Measurements from ENCODE around the gene IL15RA.
"Not testable (repeated sequence)": the region's sequence is repeated elsewhere in the genome, so short reads cannot be mapped to it uniquely, and the experiment has no call there.

IL15RA gene

GRCh38 chr10:5949009-5949759 is 28.2 kb downstream of the IL15RA start:
- no peak for DNase-seq

GRCh38 chr10:5948208-5948585 is 29.1 kb downstream of the IL15RA start:
- no peak for DNase-seq

- DNase-seq: no peak
Observed at GRCh38 chr10:5947471-5948207, 29.7 kb downstream of the IL15RA start.

- no peak for DNase-seq
Observed at GRCh38 chr10:5946786-5947185, 30.6 kb downstream of the IL15RA start.

- not testable (repeated sequence) for DNase-seq
Observed at GRCh38 chr10:5946419-5946775, 30.9 kb downstream of the IL15RA start.

- no peak for DNase-seq
Observed at GRCh38 chr10:5945561-5946418, 31.6 kb downstream of the IL15RA start.

GRCh38 chr10:5945190-5945509 is 32.2 kb downstream of the IL15RA start:
- DNase-seq: no peak

GRCh38 chr10:5944389-5945189 is 32.8 kb downstream of the IL15RA start:
- DNase-seq: no peak

- DNase-seq: no peak
Observed at GRCh38 chr10:5943536-5943935, 33.8 kb downstream of the IL15RA start.

GRCh38 chr10:5942474-5942873 is 34.9 kb downstream of the IL15RA start:
- DNase-seq: no peak

- DNase-seq: no peak
Observed at GRCh38 chr10:5942001-5942400, 35.3 kb downstream of the IL15RA start.

GRCh38 chr10:5941579-5941978 is 35.8 kb downstream of the IL15RA start:
- DNase-seq: no peak

- DNase-seq: no peak
Observed at GRCh38 chr10:5940807-5941218, 36.5 kb downstream of the IL15RA start.

GRCh38 chr10:5938291-5938690 is 39.1 kb downstream of the IL15RA start:
- DNase-seq: no peak

- no peak for DNase-seq
Observed at GRCh38 chr10:5937016-5937415, 40.3 kb downstream of the IL15RA start.

- DNase-seq: no peak
Observed at GRCh38 chr10:5935628-5936027, 41.7 kb downstream of the IL15RA start.

- no peak for DNase-seq
Observed at GRCh38 chr10:5933909-5934546, 43.3 kb downstream of the IL15RA start.

GRCh38 chr10:5932345-5932744 is 45.0 kb downstream of the IL15RA start:
- DNase-seq: no peak

GRCh38 chr10:5930272-5930671 is 47.1 kb downstream of the IL15RA start:
- DNase-seq: no peak

- DNase-seq: no peak
Observed at GRCh38 chr10:5929442-5929841, 47.9 kb downstream of the IL15RA start.

GRCh38 chr10:5927306-5927705 is 50.0 kb downstream of the IL15RA start:
- DNase-seq: no peak

GRCh38 chr10:5924889-5925288 is 52.5 kb downstream of the IL15RA start:
- no peak for DNase-seq
